Measurements from ENCODE around the gene GRB7. TPM values are rescaled to one million over a fixed set of nuclear protein-coding genes. Genes with fewer than 3 reads are reported as not detected.

The GRB7 gene
- total and polyA plus RNA-seq, 2 donors (not counting 1 experiment from before 2014, with no cell fraction given), result 0.81 to 0.84 TPM

DNA sequence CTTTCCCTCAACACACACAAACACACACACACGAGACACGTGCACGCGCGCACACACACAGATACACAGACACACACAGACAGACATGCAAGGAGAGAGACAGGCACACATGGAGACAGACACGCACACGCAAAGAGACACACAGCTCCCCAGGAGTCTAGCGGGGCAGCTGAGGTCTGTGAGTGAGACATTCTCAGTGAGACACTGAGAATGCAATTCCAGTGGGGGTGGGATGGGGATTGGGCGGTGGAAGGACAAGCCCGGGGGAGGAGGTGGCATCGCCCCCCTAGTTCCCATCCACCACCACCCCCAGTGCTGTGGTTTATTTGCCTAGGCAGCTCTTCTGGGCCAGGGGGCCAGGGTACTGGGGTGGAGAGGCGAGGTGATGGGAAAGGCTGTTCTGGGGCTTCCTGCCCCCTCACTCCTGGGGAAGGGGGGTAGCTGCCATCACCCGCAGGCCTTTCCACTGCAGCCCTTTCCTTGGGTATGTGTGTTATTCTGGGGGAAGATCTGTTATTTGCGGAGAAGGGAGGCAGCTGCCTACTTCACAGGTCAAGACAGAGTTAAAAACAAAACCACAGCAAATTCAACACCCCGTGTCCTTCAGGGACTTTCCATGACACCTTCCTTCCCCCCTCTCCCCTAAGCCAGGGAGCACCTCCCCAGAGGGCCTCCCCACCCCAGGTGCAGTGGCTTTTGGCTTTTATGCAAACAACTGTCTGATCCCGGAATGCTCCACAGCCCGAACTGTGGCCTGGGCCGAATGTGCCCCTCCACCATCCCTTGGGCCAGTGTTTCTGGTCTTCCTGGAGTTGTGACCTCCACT lies 18.0 kb downstream of the GRB7 start:
- peak overlapping the region; percentile 70 for H3K9ac ChIP-seq (ENCODE audit: low read length)
- H2AFZ ChIP-seq (ENCODE audit: insufficient read depth, low read depth, low read length, poor library complexity, severe bottlenecking), result peak overlapping the region; percentile 52
- ChIA-PET POLR2A (interaction anchor here (0.5 to 3.1 kb wide), 31 partner anchors 9 to 511 kb away, joined by 3 to 58 read pairs (median 5); partner anchors contain the start of genes IKZF3, MIEN1, PGAP3 and PSMD3), CTCF (interaction anchor here (0.7 to 3.6 kb wide), 23 partner anchors 9 to 200 kb away, joined by 3 to 32 read pairs (median 5); partner anchors contain the start of genes IKZF3, MIEN1 and PGAP3)
- H4K20me1 ChIP-seq (ENCODE audit: control insufficient read depth, insufficient read depth, low read length, poor library complexity, severe bottlenecking), result no peaks in the 10 kb centered on the region
- peak overlapping the region; percentile 89 for H3K4me2 ChIP-seq (replicated peaks; ENCODE audit: low read depth, low read length, poor library complexity, severe bottlenecking)
- peaks cover 0 to 4% of the 10 kb centered on the region in 2 experiments for H3K36me3 ChIP-seq (replicated peaks in 1 of 2; ENCODE audit: control extremely low read depth in 1 of 2, control insufficient read depth in 1 of 2, extremely low read depth in 1 of 2, insufficient read depth in 2 of 2, low read length in 1 of 2)
- peaks cover 2% of the 10 kb centered on the region for H3K9me3 Mint-ChIP-seq (ENCODE audit: insufficient read depth)
- peak; percentile 28 for ATAC-seq (ENCODE audit: low read depth)
- H3K27ac Mint-ChIP-seq, result peak overlapping the region; percentile 97
- whole genome bisulfite sequencing (ENCODE audit: insufficient coverage), result 3% methylated on average over 8 of the region's 18 CpGs
- H3K27ac ChIP-seq (ENCODE audit: low read length in 2 of 2), result peak overlapping the region; percentile 100
- peaks cover 0 to 5% (median 0%) of the 10 kb centered on the region in 3 donors for H3K9me3 ChIP-seq (ENCODE audit: control extremely low read depth in 1 of 3, control insufficient read depth in 2 of 3, insufficient read depth in 1 of 3, low read length in 2 of 3)
- H3K79me2 ChIP-seq (ENCODE audit: control insufficient read depth, insufficient read depth, low read length), result peaks cover 27% of the 10 kb centered on the region
- no peak for TF ChIP-seq EZH2 (IDR thresholded peaks at IDR 0.05; ENCODE audit: borderline replicate concordance, insufficient read depth, low read depth, low read length, poor library complexity, severe bottlenecking)
- TF ChIP-seq, protein P1, sequence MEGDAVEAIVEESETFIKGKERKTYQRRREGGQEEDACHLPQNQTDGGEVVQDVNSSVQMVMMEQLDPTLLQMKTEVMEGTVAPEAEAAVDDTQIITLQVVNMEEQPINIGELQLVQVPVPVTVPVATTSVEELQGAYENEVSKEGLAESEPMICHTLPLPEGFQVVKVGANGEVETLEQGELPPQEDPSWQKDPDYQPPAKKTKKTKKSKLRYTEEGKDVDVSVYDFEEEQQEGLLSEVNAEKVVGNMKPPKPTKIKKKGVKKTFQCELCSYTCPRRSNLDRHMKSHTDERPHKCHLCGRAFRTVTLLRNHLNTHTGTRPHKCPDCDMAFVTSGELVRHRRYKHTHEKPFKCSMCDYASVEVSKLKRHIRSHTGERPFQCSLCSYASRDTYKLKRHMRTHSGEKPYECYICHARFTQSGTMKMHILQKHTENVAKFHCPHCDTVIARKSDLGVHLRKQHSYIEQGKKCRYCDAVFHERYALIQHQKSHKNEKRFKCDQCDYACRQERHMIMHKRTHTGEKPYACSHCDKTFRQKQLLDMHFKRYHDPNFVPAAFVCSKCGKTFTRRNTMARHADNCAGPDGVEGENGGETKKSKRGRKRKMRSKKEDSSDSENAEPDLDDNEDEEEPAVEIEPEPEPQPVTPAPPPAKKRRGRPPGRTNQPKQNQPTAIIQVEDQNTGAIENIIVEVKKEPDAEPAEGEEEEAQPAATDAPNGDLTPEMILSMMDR (IDR thresholded peaks at IDR 0.05), result no peak
- no peaks in the 10 kb centered on the region for H3K27me3 Mint-ChIP-seq
- H3K4me3 ChIP-seq (ENCODE audit: control extremely low read depth in 1 of 5, extremely low read depth in 1 of 5, insufficient read depth in 1 of 5, low read depth in 2 of 5, low read length in 4 of 5), result peak overlapping the region in 4 of 5 experiments; percentile 45 to 63 (median 54)
- H3K4me3 Mint-ChIP-seq, result peak overlapping the region; percentile 84
- H3K4me1 ChIP-seq (ENCODE audit: control insufficient read depth in 2 of 2, insufficient read depth in 2 of 2, low read length in 2 of 2), result peaks cover 65 to 73% of the 10 kb centered on the region in 2 donors
- H3K27me3 ChIP-seq (replicated peaks in 1 of 4; ENCODE audit: control extremely low read depth in 1 of 4, control insufficient read depth in 3 of 4, insufficient read depth in 4 of 4, low read length in 3 of 4), result no peaks in the 10 kb centered on the region
- DNase-seq, result peak; percentile 93
- peaks cover 72% of the 10 kb centered on the region for H3K4me1 Mint-ChIP-seq
- intact Hi-C loops (cut with micrococcal nuclease), result loop anchor here (1.0 to 10.0 kb wide), 5 partner anchors 15 to 169 kb away; partner anchors contain the start of genes LRRC3C and ORMDL3

Measured in B cell (primary cell).